Measurements from ENCODE around the gene TSHR. TPM values are rescaled to one million over a fixed set of nuclear protein-coding genes. Genes with fewer than 3 reads are reported as not detected.

Gene TSHR
- total and polyA plus RNA-seq, 2 experiments from 2014 or later: 0.59 to 0.78 TPM

DNA sequence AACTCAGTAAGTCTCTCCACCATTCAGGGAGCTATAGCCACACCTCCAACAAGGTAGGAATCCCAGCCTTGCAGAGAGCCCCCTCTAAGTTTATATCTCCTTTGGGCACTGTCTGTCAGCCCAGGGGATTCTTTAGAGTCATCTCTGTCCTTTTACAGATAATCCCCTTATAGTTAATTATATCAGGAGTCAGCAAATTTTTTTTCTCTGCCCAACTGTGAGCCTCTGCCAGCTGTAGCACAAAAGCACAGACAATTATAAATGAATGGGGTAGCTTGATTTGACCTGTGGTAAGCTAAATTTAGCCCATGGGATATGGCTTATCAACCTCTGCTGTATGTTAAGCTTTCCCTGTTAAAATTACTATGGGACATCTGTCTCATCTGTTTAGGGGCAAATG is 22.1 kb upstream of the TSHR start:
- no peak overlapping the region for H3K27ac ChIP-seq (ENCODE audit: low read depth)

DNA sequence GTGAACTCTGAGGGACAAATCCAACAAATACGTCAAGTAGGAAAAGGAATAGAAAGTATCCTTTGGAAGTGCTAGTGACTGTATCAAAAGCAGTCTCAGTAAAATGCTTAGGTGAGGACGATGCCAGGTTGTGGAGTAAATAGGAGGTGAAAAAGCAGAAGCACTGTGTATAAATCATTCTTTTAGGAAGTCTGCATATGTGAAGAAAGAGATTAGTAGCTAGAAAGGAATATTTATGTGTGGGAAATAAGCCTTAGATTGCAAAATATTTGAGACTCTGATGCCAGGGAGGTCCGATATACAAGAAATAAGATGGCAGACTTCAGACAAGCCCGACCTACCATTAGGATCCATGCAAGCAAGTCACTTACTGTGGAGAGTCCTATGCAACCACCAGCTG is 21.7 kb upstream of the TSHR start:
- H3K79me2 ChIP-seq (replicated peaks; ENCODE audit: insufficient read depth): peaks cover 14% of the 10 kb centered on the region
- H3K4me3 ChIP-seq: no peak overlapping the region
- no peak overlapping the region for H2AFZ ChIP-seq
- H3F3A ChIP-seq (replicated peaks; ENCODE audit: low read depth): no peaks in the 10 kb centered on the region
- H3K27ac Mint-ChIP-seq: no peak overlapping the region
- H3K27me3 Mint-ChIP-seq (ENCODE audit: insufficient read depth, low read depth, poor library complexity): no peaks in the 10 kb centered on the region
- H3K27ac ChIP-seq (ENCODE audit: low read depth): no peak overlapping the region
- H3K36me3 ChIP-seq (ENCODE audit: insufficient read depth): no peaks in the 10 kb centered on the region
- no peaks in the 10 kb centered on the region; the same call in 1 of the 3 replicates for H3K4me1 Mint-ChIP-seq
- H3K27me3 ChIP-seq (ENCODE audit: insufficient read depth): no peaks in the 10 kb centered on the region
- H3K4me1 ChIP-seq (ENCODE audit: insufficient read depth): no peaks in the 10 kb centered on the region
- ATAC-seq (no peak), DNase-seq (ENCODE audit: low spot score) (no peak)
- no peaks in the 10 kb centered on the region for H3K9me2 ChIP-seq (ENCODE audit: insufficient read depth)
- no peak overlapping the region for H3K4me3 Mint-ChIP-seq
- H3K9me3 Mint-ChIP-seq: no peaks in the 10 kb centered on the region
- no peak overlapping the region for H3K4me2 ChIP-seq
- no peaks in the 10 kb centered on the region; the same call in 1 of the 2 replicates for H4K20me1 ChIP-seq (replicated peaks; ENCODE audit: insufficient read depth)
- no peaks in the 10 kb centered on the region; the same call in 2 of the 3 replicates for H3K36me3 Mint-ChIP-seq (ENCODE audit: low read depth)
- TF ChIP-seq JUNB (IDR thresholded peaks at IDR 0.05; ENCODE audit: unreplicated experiment): no peak
- TF ChIP-seq, protein P1, sequence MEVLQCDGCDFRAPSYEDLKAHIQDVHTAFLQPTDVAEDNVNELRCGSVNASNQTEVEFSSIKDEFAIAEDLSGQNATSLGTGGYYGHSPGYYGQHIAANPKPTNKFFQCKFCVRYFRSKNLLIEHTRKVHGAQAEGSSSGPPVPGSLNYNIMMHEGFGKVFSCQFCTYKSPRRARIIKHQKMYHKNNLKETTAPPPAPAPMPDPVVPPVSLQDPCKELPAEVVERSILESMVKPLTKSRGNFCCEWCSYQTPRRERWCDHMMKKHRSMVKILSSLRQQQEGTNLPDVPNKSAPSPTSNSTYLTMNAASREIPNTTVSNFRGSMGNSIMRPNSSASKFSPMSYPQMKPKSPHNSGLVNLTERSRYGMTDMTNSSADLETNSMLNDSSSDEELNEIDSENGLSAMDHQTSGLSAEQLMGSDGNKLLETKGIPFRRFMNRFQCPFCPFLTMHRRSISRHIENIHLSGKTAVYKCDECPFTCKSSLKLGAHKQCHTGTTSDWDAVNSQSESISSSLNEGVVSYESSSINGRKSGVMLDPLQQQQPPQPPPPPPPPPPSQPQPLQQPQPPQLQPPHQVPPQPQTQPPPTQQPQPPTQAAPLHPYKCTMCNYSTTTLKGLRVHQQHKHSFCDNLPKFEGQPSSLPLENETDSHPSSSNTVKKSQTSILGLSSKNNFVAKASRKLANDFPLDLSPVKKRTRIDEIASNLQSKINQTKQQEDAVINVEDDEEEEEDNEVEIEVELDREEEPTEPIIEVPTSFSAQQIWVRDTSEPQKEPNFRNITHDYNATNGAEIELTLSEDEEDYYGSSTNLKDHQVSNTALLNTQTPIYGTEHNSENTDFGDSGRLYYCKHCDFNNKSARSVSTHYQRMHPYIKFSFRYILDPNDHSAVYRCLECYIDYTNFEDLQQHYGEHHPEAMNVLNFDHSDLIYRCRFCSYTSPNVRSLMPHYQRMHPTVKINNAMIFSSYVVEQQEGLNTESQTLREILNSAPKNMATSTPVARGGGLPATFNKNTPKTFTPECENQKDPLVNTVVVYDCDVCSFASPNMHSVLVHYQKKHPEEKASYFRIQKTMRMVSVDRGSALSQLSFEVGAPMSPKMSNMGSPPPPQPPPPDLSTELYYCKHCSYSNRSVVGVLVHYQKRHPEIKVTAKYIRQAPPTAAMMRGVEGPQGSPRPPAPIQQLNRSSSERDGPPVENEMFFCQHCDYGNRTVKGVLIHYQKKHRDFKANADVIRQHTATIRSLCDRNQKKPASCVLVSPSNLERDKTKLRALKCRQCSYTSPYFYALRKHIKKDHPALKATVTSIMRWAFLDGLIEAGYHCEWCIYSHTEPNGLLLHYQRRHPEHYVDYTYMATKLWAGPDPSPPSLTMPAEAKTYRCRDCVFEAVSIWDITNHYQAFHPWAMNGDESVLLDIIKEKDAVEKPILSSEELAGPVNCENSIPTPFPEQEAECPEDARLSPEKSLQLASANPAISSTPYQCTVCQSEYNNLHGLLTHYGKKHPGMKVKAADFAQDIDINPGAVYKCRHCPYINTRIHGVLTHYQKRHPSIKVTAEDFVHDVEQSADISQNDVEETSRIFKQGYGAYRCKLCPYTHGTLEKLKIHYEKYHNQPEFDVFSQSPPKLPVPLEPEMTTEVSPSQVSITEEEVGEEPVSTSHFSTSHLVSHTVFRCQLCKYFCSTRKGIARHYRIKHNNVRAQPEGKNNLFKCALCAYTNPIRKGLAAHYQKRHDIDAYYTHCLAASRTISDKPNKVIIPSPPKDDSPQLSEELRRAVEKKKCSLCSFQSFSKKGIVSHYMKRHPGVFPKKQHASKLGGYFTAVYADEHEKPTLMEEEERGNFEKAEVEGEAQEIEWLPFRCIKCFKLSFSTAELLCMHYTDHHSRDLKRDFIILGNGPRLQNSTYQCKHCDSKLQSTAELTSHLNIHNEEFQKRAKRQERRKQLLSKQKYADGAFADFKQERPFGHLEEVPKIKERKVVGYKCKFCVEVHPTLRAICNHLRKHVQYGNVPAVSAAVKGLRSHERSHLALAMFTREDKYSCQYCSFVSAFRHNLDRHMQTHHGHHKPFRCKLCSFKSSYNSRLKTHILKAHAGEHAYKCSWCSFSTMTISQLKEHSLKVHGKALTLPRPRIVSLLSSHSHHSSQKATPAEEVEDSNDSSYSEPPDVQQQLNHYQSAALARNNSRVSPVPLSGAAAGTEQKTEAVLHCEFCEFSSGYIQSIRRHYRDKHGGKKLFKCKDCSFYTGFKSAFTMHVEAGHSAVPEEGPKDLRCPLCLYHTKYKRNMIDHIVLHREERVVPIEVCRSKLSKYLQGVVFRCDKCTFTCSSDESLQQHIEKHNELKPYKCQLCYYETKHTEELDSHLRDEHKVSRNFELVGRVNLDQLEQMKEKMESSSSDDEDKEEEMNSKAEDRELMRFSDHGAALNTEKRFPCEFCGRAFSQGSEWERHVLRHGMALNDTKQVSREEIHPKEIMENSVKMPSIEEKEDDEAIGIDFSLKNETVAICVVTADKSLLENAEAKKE (CRISPR knock-in tag; IDR thresholded peaks at IDR 0.05): no peak
- TF ChIP-seq ZNF331 (CRISPR knock-in tag; IDR thresholded peaks at IDR 0.05; ENCODE audit: low read depth): no peak
- TF ChIP-seq, protein P2, sequence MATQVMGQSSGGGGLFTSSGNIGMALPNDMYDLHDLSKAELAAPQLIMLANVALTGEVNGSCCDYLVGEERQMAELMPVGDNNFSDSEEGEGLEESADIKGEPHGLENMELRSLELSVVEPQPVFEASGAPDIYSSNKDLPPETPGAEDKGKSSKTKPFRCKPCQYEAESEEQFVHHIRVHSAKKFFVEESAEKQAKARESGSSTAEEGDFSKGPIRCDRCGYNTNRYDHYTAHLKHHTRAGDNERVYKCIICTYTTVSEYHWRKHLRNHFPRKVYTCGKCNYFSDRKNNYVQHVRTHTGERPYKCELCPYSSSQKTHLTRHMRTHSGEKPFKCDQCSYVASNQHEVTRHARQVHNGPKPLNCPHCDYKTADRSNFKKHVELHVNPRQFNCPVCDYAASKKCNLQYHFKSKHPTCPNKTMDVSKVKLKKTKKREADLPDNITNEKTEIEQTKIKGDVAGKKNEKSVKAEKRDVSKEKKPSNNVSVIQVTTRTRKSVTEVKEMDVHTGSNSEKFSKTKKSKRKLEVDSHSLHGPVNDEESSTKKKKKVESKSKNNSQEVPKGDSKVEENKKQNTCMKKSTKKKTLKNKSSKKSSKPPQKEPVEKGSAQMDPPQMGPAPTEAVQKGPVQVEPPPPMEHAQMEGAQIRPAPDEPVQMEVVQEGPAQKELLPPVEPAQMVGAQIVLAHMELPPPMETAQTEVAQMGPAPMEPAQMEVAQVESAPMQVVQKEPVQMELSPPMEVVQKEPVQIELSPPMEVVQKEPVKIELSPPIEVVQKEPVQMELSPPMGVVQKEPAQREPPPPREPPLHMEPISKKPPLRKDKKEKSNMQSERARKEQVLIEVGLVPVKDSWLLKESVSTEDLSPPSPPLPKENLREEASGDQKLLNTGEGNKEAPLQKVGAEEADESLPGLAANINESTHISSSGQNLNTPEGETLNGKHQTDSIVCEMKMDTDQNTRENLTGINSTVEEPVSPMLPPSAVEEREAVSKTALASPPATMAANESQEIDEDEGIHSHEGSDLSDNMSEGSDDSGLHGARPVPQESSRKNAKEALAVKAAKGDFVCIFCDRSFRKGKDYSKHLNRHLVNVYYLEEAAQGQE (IDR thresholded peaks at IDR 0.05; ENCODE audit: unreplicated experiment): no peak
- TF ChIP-seq EZH2phosphoT487 (IDR thresholded peaks at IDR 0.05; ENCODE audit: unreplicated experiment): no peak
- no peak for TF ChIP-seq POLR2AphosphoS5 (IDR thresholded peaks at IDR 0.05; ENCODE audit: low read depth)
- TF ChIP-seq ZNF114 (CRISPR knock-in tag; IDR thresholded peaks at IDR 0.05): no peak
- TF ChIP-seq EZH2 (IDR thresholded peaks at IDR 0.05; ENCODE audit: low read depth, unreplicated experiment): no peak

More for the DNA sequence above, 22.1 kb upstream of the TSHR start:
- no peaks in the 10 kb centered on the region; the same call in 1 of the 3 replicates for H3K4me1 Mint-ChIP-seq
- no peak overlapping the region for H3K27ac Mint-ChIP-seq
- Histone ChIP-seq H4K20me1 (replicated peaks; ENCODE audit: insufficient read depth) (no peaks in the 10 kb centered on the region; the same call in 1 of the 2 replicates), H3K36me3 (ENCODE audit: insufficient read depth) (no peaks in the 10 kb centered on the region), H3F3A (replicated peaks; ENCODE audit: low read depth) (no peaks in the 10 kb centered on the region), H3K4me1 (ENCODE audit: insufficient read depth) (no peaks in the 10 kb centered on the region), H3K4me2 (no peak overlapping the region), H3K4me3 (no peak overlapping the region), H3K79me2 (replicated peaks; ENCODE audit: insufficient read depth) (peaks cover 18% of the 10 kb centered on the region), H3K9me2 (ENCODE audit: insufficient read depth) (no peaks in the 10 kb centered on the region), H2AFZ (no peak overlapping the region), H3K27me3 (ENCODE audit: insufficient read depth) (no peaks in the 10 kb centered on the region)
- H3K27me3 Mint-ChIP-seq (ENCODE audit: insufficient read depth, low read depth, poor library complexity): no peaks in the 10 kb centered on the region
- H3K36me3 Mint-ChIP-seq (ENCODE audit: low read depth): no peaks in the 10 kb centered on the region; the same call in 2 of the 3 replicates
- no peak for ATAC-seq
- H3K9me3 Mint-ChIP-seq: no peaks in the 10 kb centered on the region
- no peak for TF ChIP-seq ZNF331 (CRISPR knock-in tag; IDR thresholded peaks at IDR 0.05; ENCODE audit: low read depth)
- TF ChIP-seq, protein P3, sequence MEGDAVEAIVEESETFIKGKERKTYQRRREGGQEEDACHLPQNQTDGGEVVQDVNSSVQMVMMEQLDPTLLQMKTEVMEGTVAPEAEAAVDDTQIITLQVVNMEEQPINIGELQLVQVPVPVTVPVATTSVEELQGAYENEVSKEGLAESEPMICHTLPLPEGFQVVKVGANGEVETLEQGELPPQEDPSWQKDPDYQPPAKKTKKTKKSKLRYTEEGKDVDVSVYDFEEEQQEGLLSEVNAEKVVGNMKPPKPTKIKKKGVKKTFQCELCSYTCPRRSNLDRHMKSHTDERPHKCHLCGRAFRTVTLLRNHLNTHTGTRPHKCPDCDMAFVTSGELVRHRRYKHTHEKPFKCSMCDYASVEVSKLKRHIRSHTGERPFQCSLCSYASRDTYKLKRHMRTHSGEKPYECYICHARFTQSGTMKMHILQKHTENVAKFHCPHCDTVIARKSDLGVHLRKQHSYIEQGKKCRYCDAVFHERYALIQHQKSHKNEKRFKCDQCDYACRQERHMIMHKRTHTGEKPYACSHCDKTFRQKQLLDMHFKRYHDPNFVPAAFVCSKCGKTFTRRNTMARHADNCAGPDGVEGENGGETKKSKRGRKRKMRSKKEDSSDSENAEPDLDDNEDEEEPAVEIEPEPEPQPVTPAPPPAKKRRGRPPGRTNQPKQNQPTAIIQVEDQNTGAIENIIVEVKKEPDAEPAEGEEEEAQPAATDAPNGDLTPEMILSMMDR (conservative IDR thresholded peaks at IDR 0.05; ENCODE audit: low read depth in 2 of 2): no peak
- no peak for DNase-seq (ENCODE audit: low spot score)
- no peak overlapping the region for H3K4me3 Mint-ChIP-seq
